WERI-Rb-1 (cell line): ENCODE measurements around the gene RRAGD.
A peak's percentile ranks its signal among the peaks of the same experiment; 100 is the strongest.

Source experiments
- DNase-seq: peaks from one replicate; pipeline ENCODE4 v3.0.0-alpha.2; 2020
- H3K27ac ChIP-seq: fragments of 250-450 bp; sonication (Bioruptor Pico); 2 replicates; pipeline ENCODE4 v1.5.1; 2020; ENCODE audit warnings: mild to moderate bottlenecking, moderate library complexity
- H3K27me3 ChIP-seq: fragments of 250-450 bp; sonication (Bioruptor Pico); 2 replicates; pipeline ENCODE4 v1.5.1; 2021; ENCODE audit warnings: mild to moderate bottlenecking, low read depth, moderate library complexity; ENCODE audit not compliant: insufficient read depth, severe bottlenecking
- H3K36me3 ChIP-seq: fragments of 250-450 bp; sonication (Bioruptor Pico); 2 replicates; pipeline ENCODE4 v1.5.1; 2020; ENCODE audit warnings: mild to moderate bottlenecking, moderate library complexity
- H3K4me3 ChIP-seq: 2 replicates; pipeline ENCODE4 v1.5.1; 2011; ENCODE audit warnings: low read depth, mild to moderate bottlenecking, control low read depth, low read length
- H3K9me3 ChIP-seq: fragments of 250-450 bp; sonication (Bioruptor Pico); 2 replicates; pipeline ENCODE4 v1.5.1; 2021; ENCODE audit warnings: mild to moderate bottlenecking, moderate library complexity; ENCODE audit not compliant: severe bottlenecking
- CTCF ChIP-seq: IDR thresholded peaks from 2 replicates; pipeline ENCODE4 v1.5.1; 2011; ENCODE audit warnings: low read depth, mild to moderate bottlenecking, control low read depth, inconsistent platforms, low read length

RRAGD gene

GRCh38 chr6:89436226-89436625, 24.2 kb upstream of the RRAGD start:
- TF ChIP-seq CTCF = no peak
- Histone ChIP-seq H3K4me3 (no peak overlapping the region), H3K27ac (no peak overlapping the region), H3K36me3 (no peaks in the 10 kb centered on the region), H3K27me3 (no peaks in the 10 kb centered on the region), H3K9me3 (no peaks in the 10 kb centered on the region)
- DNase-seq = no peak

DNA sequence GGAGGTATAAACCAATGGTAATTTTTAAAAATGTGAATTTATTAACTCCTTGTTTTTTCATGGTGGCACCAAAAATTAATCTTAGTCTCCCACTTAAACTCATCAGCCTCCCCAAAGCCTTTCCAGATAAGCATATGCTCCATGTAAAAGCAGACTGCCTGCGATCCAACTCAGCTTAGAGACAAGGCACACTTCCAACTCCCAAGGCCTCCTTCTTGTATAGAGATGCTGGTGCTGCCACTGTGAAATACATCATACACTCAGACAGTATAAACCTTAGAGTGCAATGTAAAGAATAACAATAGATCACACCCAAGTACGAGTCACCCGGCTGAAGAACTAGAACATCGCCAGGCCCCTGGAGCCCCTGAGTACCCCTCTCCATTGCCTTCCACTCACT, 22.9 kb upstream of the RRAGD start:
- H3K4me3 ChIP-seq = no peak overlapping the region
- H3K9me3 ChIP-seq = no peaks in the 10 kb centered on the region
- H3K27me3 ChIP-seq = no peaks in the 10 kb centered on the region
- TF ChIP-seq CTCF = no peak
- DNase-seq = no peak
- no peaks in the 10 kb centered on the region for H3K36me3 ChIP-seq
- no peak overlapping the region for H3K27ac ChIP-seq

DNA sequence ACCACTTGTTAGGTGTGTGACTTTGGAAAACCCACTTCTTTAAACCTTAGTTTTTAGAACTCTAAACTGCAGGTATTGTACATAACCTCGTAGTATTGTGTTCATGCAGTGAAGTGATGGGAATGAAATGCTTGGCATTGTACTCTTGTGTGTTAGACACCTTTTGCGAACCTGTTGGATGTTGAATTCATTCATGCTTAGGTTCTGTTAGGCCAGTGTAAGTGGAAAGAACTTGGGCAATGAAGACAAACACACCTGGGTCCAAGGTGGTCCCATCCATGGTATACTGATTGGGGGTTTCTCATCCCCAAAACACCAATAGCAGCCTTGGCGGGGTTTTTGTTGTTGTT, 22.1 kb upstream of the RRAGD start:
- no peak for DNase-seq
- Histone ChIP-seq H3K4me3 (peak overlapping the region; percentile 70), H3K27ac (no peak overlapping the region), H3K27me3 (no peaks in the 10 kb centered on the region), H3K36me3 (no peaks in the 10 kb centered on the region), H3K9me3 (no peaks in the 10 kb centered on the region)
- no peak for TF ChIP-seq CTCF

GRCh38 chr6:89433252-89434149, 21.4 kb upstream of the RRAGD start:
- H3K27ac ChIP-seq = peak overlapping the region; percentile 53
- peak; percentile 23 for DNase-seq
- peak overlapping the region; percentile 70 for H3K4me3 ChIP-seq
- no peak for TF ChIP-seq CTCF
- no peaks in the 10 kb centered on the region for H3K27me3 ChIP-seq
- H3K36me3 ChIP-seq = no peaks in the 10 kb centered on the region
- no peaks in the 10 kb centered on the region for H3K9me3 ChIP-seq

- peak within 1 kb of the TSS; percentile 70 for H3K4me3 ChIP-seq
These were observed 20.8 kb upstream of the RRAGD start, which contains the start of gene ANKRD6 for GRCh38 chr6:89432875-89433251. TSS of gene ANKRD6 (plus strand) at chr6:89433152. CDS start at chr6:89566977, 133,825 bp downstream.

More at GRCh38 chr6:89432875-89433251, 20.8 kb upstream of the RRAGD start, which contains the start of gene ANKRD6:
- Histone ChIP-seq H3K27me3 (no peaks in the 10 kb centered on the region), H3K36me3 (no peaks in the 10 kb centered on the region), H3K27ac (peak within 1 kb of the TSS; percentile 53), H3K9me3 (no peaks in the 10 kb centered on the region)
- peak; percentile 69 for DNase-seq
- TF ChIP-seq CTCF = peak; percentile 79
